ENCODE results near the gene SLC1A5. TPM values are rescaled to one million over a fixed set of nuclear protein-coding genes. Genes with fewer than 3 reads are reported as not detected.
A peak's percentile ranks its signal among the peaks of the same experiment; 100 is the strongest.

SLC1A5 gene
- total RNA-seq, 1 donor, result 37.2 TPM

DNA sequence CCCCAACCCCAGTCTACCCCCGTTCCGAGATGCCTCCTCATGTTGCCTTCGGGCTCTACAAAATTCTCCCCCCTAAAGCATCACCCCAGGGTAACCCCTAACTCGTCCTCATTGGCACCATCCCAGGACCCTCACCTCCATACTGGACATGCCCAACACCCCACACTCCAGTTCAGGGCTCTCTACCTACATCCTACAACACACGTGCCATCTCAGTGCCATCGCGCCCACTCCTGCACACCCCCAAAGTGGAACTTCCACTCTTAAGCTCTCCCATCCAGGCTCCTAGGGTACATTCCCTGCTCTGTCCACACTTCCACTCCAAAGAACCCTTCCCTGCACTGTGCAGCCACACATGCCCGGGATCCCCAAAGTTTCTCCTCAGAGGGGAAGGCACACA is 43.4 kb downstream of the SLC1A5 start:
- no peak for DNase-seq (ENCODE audit: low read depth in 2 of 3, low spot score in 2 of 3)

DNA sequence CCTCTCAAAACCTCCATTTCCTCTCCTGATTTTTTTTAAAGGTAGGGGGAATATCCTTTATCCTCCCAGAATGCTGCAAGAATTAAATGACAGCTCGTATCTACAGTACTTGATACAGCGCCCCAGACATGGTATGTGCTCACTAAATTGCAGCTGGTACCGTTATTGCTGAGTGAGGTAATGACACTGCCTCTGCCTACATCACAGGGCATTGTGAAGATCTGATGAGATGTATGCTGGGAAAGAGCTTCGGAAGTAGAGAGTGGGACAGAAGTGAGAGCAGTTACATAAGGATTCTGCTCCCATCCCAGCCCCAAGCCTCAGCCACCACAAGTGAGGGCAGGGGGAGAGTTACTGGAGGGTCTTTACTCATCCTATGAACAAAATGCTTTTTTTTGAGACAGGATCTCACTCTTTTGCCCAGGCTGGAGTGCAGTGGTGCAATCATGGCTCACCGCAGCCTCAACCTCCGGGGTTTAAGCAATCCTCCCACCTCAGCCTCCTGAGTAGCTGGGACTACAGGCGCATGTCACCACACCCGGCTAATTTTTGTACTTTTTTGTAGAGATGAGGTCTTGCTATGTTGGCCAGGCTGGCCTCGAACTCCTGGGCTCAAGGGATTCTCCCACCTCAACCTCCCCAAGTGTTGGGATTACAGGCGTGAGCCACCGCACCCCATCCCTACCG is 44.2 kb downstream of the SLC1A5 start:
- no peak for DNase-seq (ENCODE audit: low read depth in 2 of 3, low spot score in 2 of 3)

DNA sequence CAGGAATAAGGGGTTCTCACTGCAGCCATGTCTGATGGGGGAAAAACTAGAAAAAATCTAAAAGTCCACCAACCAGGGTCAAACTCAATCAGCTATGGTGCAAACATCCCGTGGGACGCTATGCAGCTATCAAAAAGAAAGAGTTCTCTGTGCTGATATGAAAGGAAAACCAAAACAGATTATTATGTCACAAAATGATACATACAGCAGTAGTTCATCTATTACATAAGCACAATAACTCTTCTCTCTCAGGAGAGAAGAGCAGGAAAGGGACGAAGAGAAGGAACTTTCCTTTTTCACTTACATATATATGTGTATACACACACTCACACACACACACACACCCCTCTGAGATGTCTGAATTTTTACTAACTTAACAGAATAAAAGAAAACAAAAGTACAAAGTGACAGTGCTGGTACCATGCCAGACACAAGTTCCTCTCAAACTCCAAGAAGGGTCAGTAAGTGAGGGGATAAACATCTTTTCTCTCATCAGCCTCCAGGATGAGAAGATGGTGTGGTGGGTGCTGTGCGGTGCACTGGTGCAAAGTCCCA is 45.4 kb downstream of the SLC1A5 start:
- DNase-seq (ENCODE audit: low read depth in 2 of 3, low spot score in 2 of 3), result no peak

GRCh38 chr19:46741447-46741846 is 46.9 kb downstream of the SLC1A5 start:
- no peak for DNase-seq (ENCODE audit: low read depth in 2 of 3, low spot score in 2 of 3)

GRCh38 chr19:46739290-46739771 is 49.1 kb downstream of the SLC1A5 start:
- DNase-seq (ENCODE audit: low read depth in 2 of 3, low spot score in 2 of 3), result no peak

GRCh38 chr19:46737761-46738171 is 50.6 kb downstream of the SLC1A5 start:
- no peak for DNase-seq (ENCODE audit: low read depth in 2 of 3, low spot score in 2 of 3)

DNA sequence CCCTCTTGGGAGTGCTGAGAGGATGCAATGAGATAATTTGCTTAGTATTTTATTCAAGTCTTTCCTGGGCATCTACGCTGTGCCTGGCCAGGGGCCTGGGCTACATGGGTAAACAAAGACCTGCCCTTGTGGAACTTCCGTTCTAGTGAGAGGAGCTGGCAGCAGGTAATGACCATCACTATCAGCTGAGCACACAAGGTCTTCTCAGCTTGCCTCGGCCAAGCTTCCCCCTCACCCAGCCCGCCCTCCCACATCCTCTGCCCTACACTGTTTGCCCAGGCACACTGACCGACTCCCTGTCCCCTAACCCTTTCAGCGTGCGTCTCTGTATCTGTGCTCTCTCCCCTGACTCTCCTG is 51.1 kb downstream of the SLC1A5 start:
- no peak for DNase-seq (ENCODE audit: low read depth in 2 of 3, low spot score in 2 of 3)

GRCh38 chr19:46736531-46737297 is 51.7 kb downstream of the SLC1A5 start:
- no peak for DNase-seq (ENCODE audit: low read depth in 2 of 3, low spot score in 2 of 3)

DNA sequence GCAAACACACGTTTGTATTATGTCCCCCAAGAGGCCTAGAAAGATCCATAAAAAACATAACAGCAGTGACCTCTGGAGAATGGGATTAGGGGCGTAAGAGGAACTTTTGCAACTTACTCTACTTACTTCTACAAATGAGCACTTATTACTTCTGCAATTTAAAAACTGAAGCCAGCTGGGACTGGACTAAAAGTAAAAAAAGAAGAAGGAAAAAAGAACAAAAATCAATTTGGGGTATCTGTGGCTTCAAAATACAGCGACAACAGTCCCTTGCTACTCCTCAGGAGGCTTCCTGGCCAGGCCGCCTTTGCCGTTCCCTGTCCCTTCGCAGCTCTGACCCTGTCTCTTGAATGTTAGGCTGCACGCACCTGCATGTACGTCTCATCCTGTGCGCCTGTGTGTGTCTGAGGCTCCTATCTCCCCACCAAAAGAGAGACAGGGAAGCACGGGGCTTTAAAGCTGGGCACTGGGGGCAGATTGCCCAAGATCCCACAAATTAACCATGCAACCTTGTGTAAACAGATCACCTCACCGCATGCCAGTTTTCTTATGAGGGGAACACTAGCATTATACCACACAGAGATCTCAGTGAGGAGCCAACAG is 54.6 kb downstream of the SLC1A5 start:
- DNase-seq (ENCODE audit: low read depth in 2 of 3, low spot score in 2 of 3), result no peak

DNA sequence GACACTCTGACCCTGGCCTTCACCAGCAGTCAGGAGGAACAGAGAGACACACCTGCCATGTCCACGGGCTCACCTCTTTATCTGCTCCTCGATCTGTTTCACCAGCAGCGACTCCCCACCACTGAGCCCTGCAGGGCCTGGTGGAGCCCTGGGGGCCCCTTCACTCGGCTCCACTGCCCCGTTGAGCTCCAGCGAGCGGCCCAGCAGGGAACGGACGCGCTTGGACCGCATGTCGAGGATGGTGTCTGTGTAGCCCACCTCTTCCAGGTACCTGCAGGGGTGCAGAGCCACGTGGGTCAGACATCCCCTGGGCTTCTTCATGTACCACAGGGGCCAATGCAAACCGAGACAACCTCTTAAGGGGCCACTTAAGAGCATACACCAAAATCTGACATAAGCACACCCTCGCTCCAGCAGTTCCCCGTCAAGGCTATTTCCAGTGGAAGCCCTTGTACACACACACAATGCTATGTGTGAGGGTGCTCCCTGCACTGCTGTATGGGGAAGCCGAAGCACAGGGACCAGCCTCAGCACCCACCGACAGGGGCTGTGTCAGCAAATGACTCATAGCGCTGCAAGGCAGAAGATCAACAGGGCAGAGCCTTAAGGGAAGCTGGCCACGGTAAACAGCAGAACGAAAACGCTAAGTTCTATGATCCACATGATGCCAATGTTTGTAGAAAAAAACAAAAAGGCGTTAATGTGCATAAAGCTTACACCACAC is 55.3 kb downstream of the SLC1A5 start:
- no peak for DNase-seq (ENCODE audit: low read depth in 2 of 3, low spot score in 2 of 3)

GRCh38 chr19:46732172-46732938 is 56.0 kb downstream of the SLC1A5 start:
- no peak for DNase-seq (ENCODE audit: low read depth in 2 of 3, low spot score in 2 of 3)

- DNase-seq (ENCODE audit: low read depth in 2 of 3, low spot score in 2 of 3), result no peak
Observed at GRCh38 chr19:46731584-46731983, 56.8 kb downstream of the SLC1A5 start.

DNA sequence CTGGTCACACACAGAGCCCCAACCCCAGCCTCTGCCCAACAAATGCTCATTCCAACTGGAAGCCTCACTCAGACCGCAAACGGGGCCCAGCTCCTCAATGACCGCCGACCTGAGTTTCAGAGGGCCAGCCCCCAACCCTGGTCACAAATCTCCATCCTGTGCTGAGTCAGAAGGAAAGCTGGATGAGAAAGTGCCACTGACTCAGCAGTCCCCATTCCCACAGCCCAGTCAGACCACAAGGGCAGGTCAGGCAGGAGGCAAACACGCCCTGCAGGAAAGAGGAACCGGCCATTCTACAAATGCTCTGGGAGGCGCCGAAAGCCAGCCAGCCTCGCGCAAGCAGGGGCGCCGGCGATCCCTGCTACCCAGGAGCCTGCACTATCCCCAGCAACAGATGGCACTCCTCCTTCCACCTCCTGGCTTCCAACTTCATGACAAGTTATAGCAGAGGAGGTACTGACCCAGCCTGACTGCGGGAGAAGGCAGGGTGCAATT is 57.3 kb downstream of the SLC1A5 start:
- DNase-seq (ENCODE audit: low read depth in 2 of 3, low spot score in 2 of 3), result peak in 2 of 3 donors; percentile 79 to 86

GRCh38 chr19:46730595-46730994 is 57.8 kb downstream of the SLC1A5 start:
- DNase-seq (ENCODE audit: low read depth in 2 of 3, low spot score in 2 of 3), result no peak

DNA sequence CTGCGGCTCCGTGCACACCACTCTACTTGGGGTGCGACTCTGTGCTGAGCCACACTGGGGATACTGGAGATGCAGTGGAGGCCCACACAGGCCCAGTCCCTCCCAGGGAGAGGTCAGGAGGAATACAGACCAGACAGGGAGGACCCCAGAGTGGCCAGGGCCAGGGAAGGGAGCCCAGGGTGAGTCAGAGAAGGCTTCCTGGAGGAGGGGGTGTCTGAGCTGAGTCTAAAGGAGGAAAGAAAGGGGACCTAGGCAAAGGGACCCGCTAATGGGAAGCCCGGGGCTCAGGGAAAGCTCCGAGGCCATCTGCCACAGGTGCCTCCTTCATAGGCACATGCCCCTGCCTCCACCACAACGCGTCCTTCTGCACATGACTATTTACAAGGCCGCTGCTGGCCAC is 58.2 kb downstream of the SLC1A5 start:
- no peak for DNase-seq (ENCODE audit: low read depth in 2 of 3, low spot score in 2 of 3)

DNA sequence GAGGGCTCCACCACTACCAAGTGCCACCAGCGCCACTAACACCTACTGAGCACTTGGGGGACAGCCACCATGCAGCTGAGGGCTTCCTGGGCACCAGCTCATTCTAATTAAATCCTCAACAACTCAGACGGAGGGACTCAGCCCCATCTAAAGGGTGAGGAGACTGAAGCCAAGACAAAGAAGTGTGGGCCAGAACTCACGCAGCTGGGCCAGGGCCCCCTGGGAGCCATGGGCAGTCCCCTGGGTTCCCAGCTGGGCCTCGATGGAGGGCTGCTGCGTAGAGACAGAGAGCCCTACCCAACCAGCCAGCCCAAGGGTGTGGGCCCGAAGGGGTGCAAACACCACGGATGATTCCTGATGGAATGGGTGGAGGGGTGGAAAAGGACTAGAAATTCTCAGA is 58.7 kb downstream of the SLC1A5 start:
- no peak for DNase-seq (ENCODE audit: low read depth in 2 of 3, low spot score in 2 of 3)

DNA sequence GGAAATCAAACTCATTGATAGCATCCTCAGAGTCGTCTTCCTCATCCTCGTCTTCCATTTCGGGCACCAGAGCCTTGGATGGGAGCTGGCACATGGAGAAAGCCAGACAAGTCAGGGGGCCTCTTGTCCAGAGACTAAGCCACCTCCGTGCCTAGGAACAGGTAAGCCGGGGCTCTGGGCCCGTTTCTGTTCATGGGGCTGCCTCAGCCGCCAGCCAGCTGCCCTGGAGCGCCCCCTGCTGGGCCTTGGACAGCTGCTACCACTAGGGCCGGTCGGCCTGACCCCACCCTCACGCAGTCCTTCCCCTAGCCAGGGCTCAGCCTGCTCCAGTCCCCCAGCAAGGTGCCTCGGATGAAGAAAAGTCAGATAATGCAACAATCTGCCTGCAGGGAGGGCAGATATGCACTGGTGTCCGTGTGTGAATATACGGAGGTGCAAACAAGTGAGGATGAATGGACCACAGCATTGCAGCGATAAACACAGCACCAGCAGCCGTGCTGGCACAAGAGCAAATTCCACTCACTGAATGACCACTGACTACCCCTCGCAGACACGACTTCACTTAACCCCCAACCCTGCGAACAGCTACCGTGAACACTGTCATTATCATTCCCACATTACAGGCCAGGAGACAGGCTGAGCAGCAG is 59.6 kb downstream of the SLC1A5 start:
- peak in 2 of 3 donors; percentile 74 to 83 for DNase-seq (ENCODE audit: low read depth in 2 of 3, low spot score in 2 of 3)

- no peak for DNase-seq (ENCODE audit: low read depth in 2 of 3, low spot score in 2 of 3)
Observed at GRCh38 chr19:46728208-46728607, 60.2 kb downstream of the SLC1A5 start.

DNA sequence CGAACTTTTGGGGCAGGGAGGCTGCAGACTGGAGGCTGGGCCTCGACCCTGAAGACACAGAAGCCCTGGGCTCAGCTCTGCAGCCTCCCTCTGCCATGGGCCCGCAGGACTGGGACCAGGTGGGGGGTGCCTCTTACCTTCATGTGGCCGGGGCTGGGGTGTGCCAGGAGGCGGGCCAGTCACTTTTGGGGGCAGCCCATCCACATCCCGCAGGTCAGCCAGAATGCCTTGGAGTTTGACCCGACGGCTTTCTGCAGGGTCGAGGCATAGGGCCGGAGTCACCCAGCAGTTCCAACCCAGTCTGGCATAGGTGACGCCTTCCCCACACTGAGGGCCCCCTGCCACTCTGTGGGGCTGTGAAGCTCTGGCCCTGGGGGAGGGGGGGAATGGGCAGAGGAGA is 60.6 kb downstream of the SLC1A5 start:
- no peak for DNase-seq (ENCODE audit: low read depth in 2 of 3, low spot score in 2 of 3)

All from hematopoietic multipotent progenitor cell (in vitro differentiated cells).